ENCODE data around the gene SAPCD2. TPM values are rescaled to one million over a fixed set of nuclear protein-coding genes. Genes with fewer than 3 reads are reported as not detected.

The SAPCD2 gene
- total RNA-seq, 1 experiment from 2014 or later, result 30.6 TPM

DNA sequence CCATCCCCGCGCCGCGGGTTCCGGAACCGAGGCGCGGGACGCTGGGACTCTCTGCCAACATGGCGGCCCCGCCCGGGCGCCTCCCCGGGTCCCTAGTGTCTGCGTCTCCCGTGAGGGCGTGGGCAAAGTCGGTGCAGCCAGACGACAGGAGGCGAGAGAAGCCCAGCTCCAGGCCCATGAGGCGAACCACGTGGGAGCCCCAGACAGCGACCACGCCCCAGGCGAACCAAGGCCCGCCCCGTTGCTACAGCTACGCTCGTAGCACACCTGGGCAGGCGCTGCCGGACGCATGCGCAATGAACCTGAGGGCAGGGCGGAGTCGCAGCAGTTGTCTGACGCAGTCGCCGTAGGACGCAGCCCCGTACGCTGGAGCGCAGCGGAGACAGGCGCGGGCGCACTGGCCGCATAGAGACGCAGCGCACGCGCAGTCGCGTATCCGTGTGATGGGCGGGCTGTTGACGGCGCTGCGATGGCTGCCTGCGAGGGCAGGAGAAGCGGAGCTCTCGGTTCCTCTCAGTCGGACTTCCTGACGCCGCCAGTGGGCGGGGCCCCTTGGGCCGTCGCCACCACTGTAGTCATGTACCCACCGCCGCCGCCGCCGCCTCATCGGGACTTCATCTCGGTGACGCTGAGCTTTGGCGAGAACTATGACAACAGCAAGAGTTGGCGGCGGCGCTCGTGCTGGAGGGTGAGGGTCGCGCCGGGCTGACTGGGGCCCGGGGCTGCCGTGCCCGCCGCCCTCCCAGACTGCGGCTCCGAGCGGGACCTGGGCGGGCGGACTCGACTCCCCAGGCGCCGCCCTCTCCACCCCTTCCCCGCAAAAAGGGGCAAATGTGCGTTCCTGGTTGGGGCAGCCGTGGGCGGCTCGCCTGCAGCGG, 16.4 kb upstream of the SAPCD2 start, which contains the start of gene MAN1B1:
TSS of gene MAN1B1 (plus strand) at position 455 of the 878 bp plus-strand sequence. CDS start at position 470, 15 bp downstream.
- no peaks in the 10 kb centered on the region for H3K27me3 ChIP-seq (replicated peaks; ENCODE audit: insufficient read depth, low read depth, low read length, poor library complexity)
- H3K9me3 ChIP-seq (ENCODE audit: low read depth, low read length, poor library complexity, severe bottlenecking), result no peaks in the 10 kb centered on the region
- peak within 1 kb of the TSS; percentile 88 for H3K27ac ChIP-seq (ENCODE audit: low read depth, low read length, poor library complexity, severe bottlenecking)
- DNase-seq (ENCODE audit: low spot score), result peak; percentile 99
- H3K4me1 ChIP-seq (ENCODE audit: insufficient read depth, low read length, poor library complexity, severe bottlenecking), result peaks cover 25% of the 10 kb centered on the region
- ChIA-PET CTCF (interaction anchor here (0.6 to 1.3 kb wide), 7 partner anchors 19 to 150 kb away, joined by 3 to 7 read pairs (median 3); no protein-coding TSS in a partner anchor), POLR2A (ENCODE audit: low non-redundant PET) (interaction anchor here (0.5 to 0.6 kb wide), 3 partner anchors 17 to 147 kb away, joined by 3 to 7 read pairs (median 4); partner anchors contain the start of gene SAPCD2)
- intact Hi-C loops (cut with micrococcal nuclease; ENCODE audit: unreplicated experiment), result no loop called here
- H3K36me3 ChIP-seq (ENCODE audit: insufficient read depth, low read length, poor library complexity, severe bottlenecking), result no peaks in the 10 kb centered on the region
- H3K4me3 ChIP-seq (ENCODE audit: low read depth, low read length, poor library complexity, severe bottlenecking), result peak within 1 kb of the TSS; percentile 67
- no peak for TF ChIP-seq EZH2 (IDR thresholded peaks at IDR 0.05; ENCODE audit: borderline replicate concordance, low read depth, low read length, poor library complexity, severe bottlenecking)
- no peak for TF ChIP-seq CTCF (conservative IDR thresholded peaks at IDR 0.05; ENCODE audit: low read depth, low read length)
- no TSS peak for BruUV-seq (replicated peaks)

GRCh38 chr9:137085920-137086530, 15.7 kb upstream of the SAPCD2 start:
- intact Hi-C loops (cut with micrococcal nuclease; ENCODE audit: unreplicated experiment), result no loop called here
- Histone ChIP-seq H3K4me3 (ENCODE audit: low read depth, low read length, poor library complexity, severe bottlenecking) (peak overlapping the region; percentile 67), H3K36me3 (ENCODE audit: insufficient read depth, low read length, poor library complexity, severe bottlenecking) (no peaks in the 10 kb centered on the region), H3K27me3 (replicated peaks; ENCODE audit: insufficient read depth, low read depth, low read length, poor library complexity) (no peaks in the 10 kb centered on the region), H3K4me1 (ENCODE audit: insufficient read depth, low read length, poor library complexity, severe bottlenecking) (peaks cover 25% of the 10 kb centered on the region), H3K9me3 (ENCODE audit: low read depth, low read length, poor library complexity, severe bottlenecking) (no peaks in the 10 kb centered on the region), H3K27ac (ENCODE audit: low read depth, low read length, poor library complexity, severe bottlenecking) (peak overlapping the region; percentile 88)
- no peak for TF ChIP-seq CTCF (conservative IDR thresholded peaks at IDR 0.05; ENCODE audit: low read depth, low read length)
- TF ChIP-seq EZH2 (IDR thresholded peaks at IDR 0.05; ENCODE audit: borderline replicate concordance, low read depth, low read length, poor library complexity, severe bottlenecking), result no peak
- CTCF ChIA-PET, result interaction anchor here (0.6 to 1.3 kb wide), 5 partner anchors 18 to 138 kb away, joined by 3 to 7 read pairs (median 4); no protein-coding TSS in a partner anchor
- POLR2A ChIA-PET (ENCODE audit: low non-redundant PET), result no interaction called here
- no peak for DNase-seq (ENCODE audit: low spot score)
- BruUV-seq (replicated peaks), result no TSS peak

GRCh38 chr9:137084526-137084925, 14.2 kb upstream of the SAPCD2 start:
- DNase-seq (ENCODE audit: low spot score), result no peak
- no peaks in the 10 kb centered on the region for H3K36me3 ChIP-seq (ENCODE audit: insufficient read depth, low read length, poor library complexity, severe bottlenecking)
- H3K4me1 ChIP-seq (ENCODE audit: insufficient read depth, low read length, poor library complexity, severe bottlenecking), result peaks cover 25% of the 10 kb centered on the region
- CTCF ChIA-PET, result interaction anchor here (0.5 kb wide), 1 partner anchor 36 kb away, joined by 8 read pairs; no protein-coding TSS in a partner anchor
- no peaks in the 10 kb centered on the region for H3K27me3 ChIP-seq (replicated peaks; ENCODE audit: insufficient read depth, low read depth, low read length, poor library complexity)
- no TSS peak for BruUV-seq (replicated peaks)
- intact Hi-C loops (cut with micrococcal nuclease; ENCODE audit: unreplicated experiment), result no loop called here
- no peaks in the 10 kb centered on the region for H3K9me3 ChIP-seq (ENCODE audit: low read depth, low read length, poor library complexity, severe bottlenecking)
- POLR2A ChIA-PET (ENCODE audit: low non-redundant PET), result no interaction called here
- no peak overlapping the region for H3K4me3 ChIP-seq (ENCODE audit: low read depth, low read length, poor library complexity, severe bottlenecking)
- TF ChIP-seq EZH2 (IDR thresholded peaks at IDR 0.05; ENCODE audit: borderline replicate concordance, low read depth, low read length, poor library complexity, severe bottlenecking) (no peak), CTCF (conservative IDR thresholded peaks at IDR 0.05; ENCODE audit: low read depth, low read length) (no peak)
- H3K27ac ChIP-seq (ENCODE audit: low read depth, low read length, poor library complexity, severe bottlenecking), result no peak overlapping the region
